Neural crest cell (in vitro differentiated cells): ENCODE data around the gene SLC25A2. TPM values are rescaled to one million over a fixed set of nuclear protein-coding genes. Genes with fewer than 3 reads are reported as not detected.
"Not testable (repeated sequence)": the region's sequence is repeated elsewhere in the genome, so short reads cannot be mapped to it uniquely, and the experiment has no call there.

ENCODE experiments used
- DNase-seq: peaks from one replicate; pipeline ENCODE4 v3.0.0; 2021; ENCODE audit warnings: low read depth, mixed read lengths, low spot score
- H3K27ac Mint-ChIP-seq: one replicate; pipeline ENCODE4 v1.8.0; 2021; ENCODE audit warnings: mild to moderate bottlenecking, mixed read lengths; ENCODE audit not compliant: unreplicated experiment
- H3K27me3 Mint-ChIP-seq: 2 replicates; pipeline ENCODE4 v1.8.0; 2021; ENCODE audit warnings: low read depth, mild to moderate bottlenecking, mixed read lengths
- H3K36me3 Mint-ChIP-seq: 2 replicates; pipeline ENCODE4 v1.8.0; 2021; ENCODE audit warnings: low read depth, mild to moderate bottlenecking, mixed read lengths
- H3K4me1 Mint-ChIP-seq: 2 replicates; pipeline ENCODE4 v1.8.0; 2021; ENCODE audit warnings: mixed read lengths
- H3K4me3 Mint-ChIP-seq: one replicate; pipeline ENCODE4 v1.8.0; 2021; ENCODE audit warnings: mild to moderate bottlenecking, mixed read lengths
- H3K9me3 Mint-ChIP-seq: 2 replicates; pipeline ENCODE4 v1.8.0; 2021; ENCODE audit warnings: mixed read lengths
- total RNA-seq: library from RNA; stranded (reverse); gene quantifications from 2 replicates; pipeline ENCODE4 v1.2.1, GENCODE V29; 2021
- TF ChIP-seq, protein P1 (sequence below): fragments of 200-600 bp; sonication (generic); conservative IDR thresholded peaks from 2 replicates; pipeline ENCODE4 v1.5.0; 2021; ENCODE audit warnings: antibody characterized with exemption, mild to moderate bottlenecking

Gene SLC25A2
- total RNA-seq, 1 donor from 2014 or later = 0.72 TPM

DNA sequence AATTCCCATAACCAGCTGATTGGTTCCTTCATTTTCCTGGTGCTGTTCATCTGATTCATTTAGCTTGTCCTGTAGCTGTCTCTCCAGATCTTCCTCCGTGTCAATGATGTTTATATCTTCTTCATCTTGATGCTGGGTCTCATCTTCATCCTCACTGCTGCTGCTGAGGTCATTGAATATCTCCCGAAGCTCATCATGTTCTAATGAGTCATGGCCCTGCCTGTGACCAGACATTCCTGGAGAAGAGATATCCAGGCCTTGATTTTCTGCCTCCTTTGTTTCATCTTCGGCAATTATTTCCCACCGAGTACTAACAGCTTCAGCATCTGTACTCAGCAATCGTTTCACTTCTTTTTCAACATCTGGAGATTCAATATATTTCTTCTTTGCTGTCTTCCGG, 15.4 kb upstream of the SLC25A2 start:
- H3K27me3 Mint-ChIP-seq = peaks cover 10% of the 10 kb centered on the region
- H3K36me3 Mint-ChIP-seq = peaks cover 63% of the 10 kb centered on the region
- TF ChIP-seq, protein P1, sequence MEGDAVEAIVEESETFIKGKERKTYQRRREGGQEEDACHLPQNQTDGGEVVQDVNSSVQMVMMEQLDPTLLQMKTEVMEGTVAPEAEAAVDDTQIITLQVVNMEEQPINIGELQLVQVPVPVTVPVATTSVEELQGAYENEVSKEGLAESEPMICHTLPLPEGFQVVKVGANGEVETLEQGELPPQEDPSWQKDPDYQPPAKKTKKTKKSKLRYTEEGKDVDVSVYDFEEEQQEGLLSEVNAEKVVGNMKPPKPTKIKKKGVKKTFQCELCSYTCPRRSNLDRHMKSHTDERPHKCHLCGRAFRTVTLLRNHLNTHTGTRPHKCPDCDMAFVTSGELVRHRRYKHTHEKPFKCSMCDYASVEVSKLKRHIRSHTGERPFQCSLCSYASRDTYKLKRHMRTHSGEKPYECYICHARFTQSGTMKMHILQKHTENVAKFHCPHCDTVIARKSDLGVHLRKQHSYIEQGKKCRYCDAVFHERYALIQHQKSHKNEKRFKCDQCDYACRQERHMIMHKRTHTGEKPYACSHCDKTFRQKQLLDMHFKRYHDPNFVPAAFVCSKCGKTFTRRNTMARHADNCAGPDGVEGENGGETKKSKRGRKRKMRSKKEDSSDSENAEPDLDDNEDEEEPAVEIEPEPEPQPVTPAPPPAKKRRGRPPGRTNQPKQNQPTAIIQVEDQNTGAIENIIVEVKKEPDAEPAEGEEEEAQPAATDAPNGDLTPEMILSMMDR = no peak
- H3K9me3 Mint-ChIP-seq = peaks cover 38% of the 10 kb centered on the region
- peak overlapping the region; percentile 94 for H3K4me3 Mint-ChIP-seq
- no peak overlapping the region for H3K27ac Mint-ChIP-seq
- no peak for DNase-seq
- peaks cover 27% of the 10 kb centered on the region for H3K4me1 Mint-ChIP-seq

DNA sequence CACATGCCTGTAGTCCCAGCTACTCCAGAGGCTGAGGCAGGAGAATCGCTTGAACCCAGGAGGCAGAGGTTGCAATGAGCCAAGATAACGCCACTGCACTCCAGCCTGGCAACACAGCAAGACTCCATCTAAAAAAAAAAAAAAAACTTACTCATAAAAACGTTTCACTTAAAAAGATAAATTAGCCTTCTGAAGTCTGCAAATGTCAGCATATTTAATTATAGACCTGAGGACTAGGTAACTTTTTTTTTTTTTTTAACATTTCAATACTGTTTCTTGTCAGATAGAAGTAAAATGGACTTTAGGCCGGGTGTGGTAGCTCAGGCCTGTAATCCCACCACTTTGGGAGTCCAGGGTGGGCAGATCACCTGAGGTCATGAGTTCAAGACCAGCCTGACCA, 13.1 kb upstream of the SLC25A2 start:
- H3K36me3 Mint-ChIP-seq = peaks cover 75% of the 10 kb centered on the region
- H3K4me3 Mint-ChIP-seq = peak overlapping the region; percentile 24
- H3K9me3 Mint-ChIP-seq = peaks cover 46% of the 10 kb centered on the region

DNA sequence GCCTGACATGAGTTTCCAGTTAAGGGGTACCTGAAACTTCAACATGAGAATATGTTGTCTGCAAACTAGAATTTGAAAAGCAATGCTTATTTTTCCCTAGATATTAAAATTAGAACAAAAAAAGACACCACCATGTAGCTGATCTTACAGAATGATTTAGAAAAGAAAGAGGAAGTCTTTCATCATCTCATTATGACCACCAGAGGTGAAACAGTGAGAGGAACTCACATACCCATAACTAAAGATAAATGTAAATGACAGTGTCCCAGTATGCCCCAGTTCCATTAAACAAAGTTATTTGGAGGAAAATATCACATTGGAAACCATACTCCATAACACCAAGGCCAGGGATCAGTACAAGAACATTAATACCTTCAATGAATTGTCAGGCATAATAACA, 9.9 kb upstream of the SLC25A2 start:
- no peak overlapping the region for H3K4me3 Mint-ChIP-seq
- H3K9me3 Mint-ChIP-seq = peaks cover 39% of the 10 kb centered on the region
- H3K4me1 Mint-ChIP-seq = peaks cover 7% of the 10 kb centered on the region
- TF ChIP-seq, protein P1 = no peak
- no peak overlapping the region for H3K27ac Mint-ChIP-seq
- H3K36me3 Mint-ChIP-seq = peaks cover 77% of the 10 kb centered on the region
- no peak for DNase-seq
- H3K27me3 Mint-ChIP-seq = peaks cover 4% of the 10 kb centered on the region

More for the DNA sequence above, 13.1 kb upstream of the SLC25A2 start:
- peaks cover 27% of the 10 kb centered on the region for H3K4me1 Mint-ChIP-seq
- H3K27me3 Mint-ChIP-seq, DNase-seq, H3K27ac Mint-ChIP-seq: not testable (repeated sequence)

DNA sequence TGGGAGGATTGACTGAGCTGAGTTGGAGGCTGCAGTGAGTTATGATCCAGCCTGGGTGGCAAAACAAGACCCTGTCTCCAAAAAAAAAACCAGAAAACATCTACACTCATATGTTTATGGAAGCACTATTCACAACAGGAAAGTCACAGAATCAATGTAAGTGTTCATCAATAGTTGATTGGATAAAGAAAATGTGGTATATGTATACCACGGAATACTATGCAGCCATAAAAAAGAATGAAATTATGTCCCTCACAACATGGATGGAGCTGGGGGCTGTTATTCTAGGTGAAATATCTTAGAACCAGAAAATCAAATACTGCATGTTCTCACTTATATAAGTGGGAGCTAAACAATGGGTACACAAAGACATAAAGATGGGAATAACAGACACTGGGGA, 2.8 kb upstream of the SLC25A2 start:
- DNase-seq = no peak
- no peak overlapping the region for H3K4me3 Mint-ChIP-seq
- TF ChIP-seq, protein P1 = no peak

DNA sequence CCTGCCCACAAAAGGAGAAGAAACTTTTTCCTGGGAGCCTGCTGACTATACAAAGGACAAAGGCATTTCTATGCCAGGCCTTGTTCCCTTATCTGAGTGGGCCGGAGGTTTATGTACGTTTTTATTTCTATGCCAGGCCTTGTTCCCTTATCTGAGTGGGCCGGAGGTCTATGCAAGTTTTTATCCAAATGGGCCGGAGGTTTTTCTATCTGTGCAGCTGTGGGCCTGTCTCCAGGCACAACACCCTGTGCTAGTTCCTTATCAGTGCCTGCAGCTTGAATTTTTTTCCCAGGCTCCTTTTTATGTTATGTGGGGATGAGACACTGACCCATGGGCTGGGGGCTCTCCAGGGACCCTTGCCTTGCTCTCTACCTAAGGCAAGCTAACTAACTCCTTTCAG, 5.5 kb downstream of the SLC25A2 start:
- Mint-ChIP-seq H3K4me1 (no peaks in the 10 kb centered on the region), H3K4me3 (no peak overlapping the region), H3K36me3 (peaks cover 56% of the 10 kb centered on the region), H3K9me3 (peaks cover 22% of the 10 kb centered on the region), H3K27me3 (no peaks in the 10 kb centered on the region), H3K27ac (no peak overlapping the region)
- DNase-seq = no peak
- TF ChIP-seq, protein P1 = no peak

More for the DNA sequence above, 2.8 kb upstream of the SLC25A2 start:
- Mint-ChIP-seq H3K36me3 (peaks cover 73% of the 10 kb centered on the region), H3K27me3 (no peaks in the 10 kb centered on the region), H3K4me1 (no peaks in the 10 kb centered on the region), H3K9me3 (peaks cover 19% of the 10 kb centered on the region), H3K27ac (no peak overlapping the region)

DNA sequence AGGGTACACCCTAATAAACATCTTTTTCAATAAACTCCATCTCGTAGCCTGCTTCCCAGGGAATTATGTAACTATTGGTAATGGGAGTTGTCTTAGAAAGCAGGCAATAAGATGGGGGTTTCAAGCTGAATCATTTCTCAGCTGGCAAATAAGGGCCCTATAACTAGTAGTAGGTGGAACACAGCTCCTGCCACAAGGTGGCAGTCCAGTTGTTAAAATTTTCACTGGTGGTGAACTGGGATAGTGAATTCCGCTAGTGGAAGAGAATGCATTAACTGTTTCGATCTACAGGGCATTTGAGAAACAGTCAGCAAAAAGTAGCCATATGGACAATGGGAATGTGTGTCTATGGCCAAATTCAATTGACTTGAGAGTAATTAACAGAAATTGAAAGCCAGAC, 30.9 kb downstream of the SLC25A2 start:
- no peaks in the 10 kb centered on the region for H3K27me3 Mint-ChIP-seq
- TF ChIP-seq, protein P1 = no peak
- H3K27ac Mint-ChIP-seq = no peak overlapping the region
- H3K4me1 Mint-ChIP-seq = no peaks in the 10 kb centered on the region
- H3K9me3 Mint-ChIP-seq = peaks cover 40% of the 10 kb centered on the region
- DNase-seq = no peak
- H3K36me3 Mint-ChIP-seq = peaks cover 32% of the 10 kb centered on the region
- no peak overlapping the region for H3K4me3 Mint-ChIP-seq
